GM12873 (cell line): ENCODE measurements around the gene NPTN.

ENCODE experiments used
- TF ChIP-seq, protein P1 (sequence below): IDR thresholded peaks from 2 replicates; pipeline ENCODE4 v1.5.1; 2012; ENCODE audit warnings: low read depth, mild to moderate bottlenecking, moderate library complexity, low read length, control low read depth; ENCODE audit not compliant: insufficient read depth; ENCODE audit errors: missing control alignments

Gene NPTN

DNA sequence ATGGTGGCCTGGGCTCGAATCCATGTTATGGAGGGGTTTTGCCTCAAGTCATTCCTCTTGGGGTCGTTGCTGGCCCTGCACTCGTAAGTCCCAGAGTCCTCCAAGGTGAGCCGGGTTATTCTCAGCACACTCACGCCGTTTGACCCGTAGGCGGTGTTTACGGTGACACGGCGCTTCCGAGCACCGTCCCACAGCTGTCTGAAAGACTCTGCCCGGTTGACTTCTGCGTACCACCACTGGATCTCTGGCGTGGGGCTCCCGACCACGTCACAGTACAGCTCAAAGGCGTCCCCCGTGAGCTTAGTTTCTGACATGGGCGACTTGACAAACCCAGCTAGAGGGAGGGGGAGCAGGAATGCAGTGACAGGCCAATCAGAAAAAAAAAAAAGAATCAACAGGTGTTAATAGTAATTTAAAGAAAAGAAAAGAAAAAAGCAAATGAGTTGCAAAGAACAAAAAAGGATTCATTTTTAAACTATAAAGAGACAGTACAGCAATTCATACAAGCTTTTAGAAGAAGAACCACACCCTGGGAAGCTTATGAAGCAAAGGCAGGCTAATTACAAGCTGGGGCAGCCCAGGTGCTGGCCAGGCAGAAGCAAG lies 36.1 kb downstream of the NPTN start:
- TF ChIP-seq, protein P1, sequence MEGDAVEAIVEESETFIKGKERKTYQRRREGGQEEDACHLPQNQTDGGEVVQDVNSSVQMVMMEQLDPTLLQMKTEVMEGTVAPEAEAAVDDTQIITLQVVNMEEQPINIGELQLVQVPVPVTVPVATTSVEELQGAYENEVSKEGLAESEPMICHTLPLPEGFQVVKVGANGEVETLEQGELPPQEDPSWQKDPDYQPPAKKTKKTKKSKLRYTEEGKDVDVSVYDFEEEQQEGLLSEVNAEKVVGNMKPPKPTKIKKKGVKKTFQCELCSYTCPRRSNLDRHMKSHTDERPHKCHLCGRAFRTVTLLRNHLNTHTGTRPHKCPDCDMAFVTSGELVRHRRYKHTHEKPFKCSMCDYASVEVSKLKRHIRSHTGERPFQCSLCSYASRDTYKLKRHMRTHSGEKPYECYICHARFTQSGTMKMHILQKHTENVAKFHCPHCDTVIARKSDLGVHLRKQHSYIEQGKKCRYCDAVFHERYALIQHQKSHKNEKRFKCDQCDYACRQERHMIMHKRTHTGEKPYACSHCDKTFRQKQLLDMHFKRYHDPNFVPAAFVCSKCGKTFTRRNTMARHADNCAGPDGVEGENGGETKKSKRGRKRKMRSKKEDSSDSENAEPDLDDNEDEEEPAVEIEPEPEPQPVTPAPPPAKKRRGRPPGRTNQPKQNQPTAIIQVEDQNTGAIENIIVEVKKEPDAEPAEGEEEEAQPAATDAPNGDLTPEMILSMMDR: no peak

DNA sequence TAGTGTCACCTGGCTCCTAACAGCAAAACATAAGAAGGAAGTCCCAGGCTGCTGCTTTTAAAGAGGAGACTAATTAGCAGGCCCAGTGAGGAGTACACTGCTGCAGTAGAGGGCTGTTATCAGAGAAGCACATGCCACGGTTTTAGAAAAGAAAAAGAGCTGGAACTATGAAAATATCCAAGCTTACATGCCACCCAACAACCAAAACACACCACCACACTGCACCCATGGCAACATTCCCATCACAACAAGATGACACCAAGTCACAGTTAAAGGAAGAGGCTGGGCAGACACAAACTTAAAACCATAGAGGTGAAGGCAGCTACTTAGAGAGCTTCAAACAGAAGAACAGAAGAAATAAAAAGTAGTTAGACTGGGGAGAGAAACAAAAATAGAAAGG lies 37.0 kb downstream of the NPTN start:
- TF ChIP-seq, protein P1: no peak

DNA sequence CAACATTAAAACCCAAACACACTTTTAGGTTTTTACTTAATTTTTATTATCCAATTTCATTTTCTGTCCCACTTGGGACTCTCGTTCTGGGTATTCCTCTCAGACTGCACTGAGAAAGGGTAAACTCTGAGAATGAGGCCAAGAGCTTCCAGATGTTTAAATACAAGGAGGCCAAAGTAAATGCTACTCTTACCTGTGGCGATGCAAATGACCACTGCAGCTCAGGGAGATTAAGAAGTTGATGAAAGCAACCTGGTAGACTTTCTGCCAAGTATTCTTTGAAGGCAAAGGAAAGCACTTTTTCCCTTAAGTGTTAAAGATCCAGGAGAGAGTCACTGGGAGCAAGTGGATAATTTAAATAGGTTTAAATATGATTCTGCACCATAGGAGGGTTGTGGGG lies 39.1 kb downstream of the NPTN start:
- TF ChIP-seq, protein P1: no peak

DNA sequence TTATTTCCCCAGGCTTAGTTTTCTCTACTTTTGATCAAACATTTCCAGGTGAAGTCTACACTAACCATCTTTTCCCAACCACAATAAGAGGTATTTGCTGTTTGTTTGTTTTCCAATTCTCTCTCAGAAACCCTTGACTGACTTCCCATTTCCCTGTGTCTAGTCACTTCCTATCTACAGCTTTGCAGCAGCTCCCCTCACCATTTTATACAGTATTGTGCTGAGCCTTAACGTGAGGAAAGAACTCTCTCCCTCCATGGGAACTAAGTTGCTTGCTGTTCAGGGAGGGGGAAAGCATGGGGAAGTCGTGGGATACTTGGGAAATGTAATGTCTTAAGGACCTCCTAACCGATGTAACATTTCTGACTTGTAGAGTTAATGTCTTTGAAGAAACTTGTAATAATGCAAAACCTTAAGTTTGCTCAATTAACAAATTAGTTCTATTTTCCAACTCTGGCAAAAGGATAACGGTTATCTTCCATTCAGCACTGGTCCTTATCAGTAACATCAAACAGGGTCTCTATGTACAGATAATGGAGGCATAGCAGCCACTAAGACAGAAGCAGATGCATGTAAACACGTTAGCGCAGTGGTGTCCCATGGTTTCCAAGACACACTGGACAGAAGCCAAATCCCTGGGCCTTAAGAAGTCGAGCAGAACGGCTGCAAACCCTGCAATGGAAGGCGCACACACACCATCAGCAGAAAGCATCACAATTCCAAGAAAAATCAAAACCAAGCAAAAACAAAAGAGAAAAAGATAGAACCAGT lies 39.7 kb downstream of the NPTN start:
- TF ChIP-seq, protein P1: no peak

DNA sequence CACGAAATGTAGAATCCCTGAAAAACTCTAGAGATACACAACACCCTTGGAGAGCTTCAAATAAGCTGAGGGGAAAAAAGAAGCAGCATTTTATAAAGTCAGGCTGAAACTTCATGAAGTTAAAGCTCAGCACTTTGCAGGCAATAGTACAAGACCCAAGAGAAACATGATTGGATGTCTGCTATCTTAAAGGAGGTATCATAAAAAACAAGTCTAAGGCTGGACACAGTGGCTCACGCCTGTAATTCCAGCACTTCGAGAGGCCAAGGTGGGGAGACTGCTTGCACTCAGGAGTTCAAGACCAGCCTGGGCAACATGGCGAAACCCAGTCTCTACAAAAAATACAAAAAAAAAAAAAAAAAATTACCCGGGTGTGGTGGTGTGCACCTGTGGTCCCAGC lies 42.9 kb downstream of the NPTN start:
- TF ChIP-seq, protein P1: no peak

DNA sequence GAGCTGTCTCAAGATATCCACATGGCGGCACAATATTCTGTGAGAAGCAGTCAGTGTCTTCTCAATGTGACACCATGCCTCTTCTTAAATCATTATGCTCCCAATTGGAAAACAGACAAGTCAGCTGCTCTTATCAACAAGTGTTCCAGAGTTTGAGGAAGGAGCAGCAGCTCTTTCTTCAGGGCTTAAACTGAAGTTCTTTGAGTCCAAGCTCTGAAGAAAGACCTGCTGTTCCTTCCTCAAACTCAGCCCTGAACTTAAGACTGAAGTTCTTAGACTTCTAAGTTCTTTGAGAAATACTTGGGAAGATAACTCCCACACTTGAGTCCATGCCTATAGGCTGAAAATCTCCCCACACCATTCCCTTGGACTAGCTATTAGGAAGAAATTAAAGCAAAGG lies 43.4 kb downstream of the NPTN start:
- TF ChIP-seq, protein P1: no peak

DNA sequence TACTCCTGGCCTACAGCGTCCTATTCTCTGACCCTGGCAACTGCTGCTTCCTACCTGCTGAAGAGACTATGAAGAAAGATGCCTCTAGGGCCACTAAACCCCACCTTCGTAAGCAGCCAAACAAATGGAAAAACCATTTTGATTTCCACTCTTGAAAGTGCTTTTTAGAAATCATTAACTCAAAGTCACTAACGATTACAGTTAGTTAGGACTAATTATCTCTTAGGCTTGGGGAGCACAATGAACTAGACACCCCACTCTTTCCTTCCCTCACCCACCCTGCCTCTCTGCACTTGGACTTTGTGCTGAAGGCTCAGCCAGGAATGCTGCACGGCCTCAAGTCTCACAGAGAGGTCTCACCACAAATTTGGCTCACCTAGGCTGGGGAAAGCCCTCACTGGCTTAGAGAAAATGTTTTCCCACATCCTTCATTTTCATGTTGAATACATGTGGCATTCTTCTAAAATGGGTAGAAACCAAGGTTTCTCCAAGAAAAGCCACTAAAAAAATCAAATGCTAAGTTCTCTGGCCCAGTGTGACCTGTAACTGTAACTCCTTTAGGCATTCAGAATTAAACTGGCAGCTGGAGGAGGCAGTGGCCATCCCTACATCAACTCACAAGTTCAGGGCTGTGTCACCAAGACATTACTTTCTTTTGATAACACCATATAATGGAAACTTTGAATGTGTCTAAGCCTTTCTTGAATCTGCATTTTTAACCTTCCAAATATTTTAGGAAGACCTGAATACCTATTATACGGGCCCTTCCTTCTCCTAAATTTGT lies 47.1 kb downstream of the NPTN start:
- TF ChIP-seq, protein P1: no peak
